HUES6 (cell line): ENCODE results near the gene CCDC24.

Experiments used
- H3K27ac ChIP-seq: 2 replicates; pipeline ENCODE4 v1.7.0; 2013; ENCODE audit warnings: low read depth, mild to moderate bottlenecking, low read length, inconsistent platforms
- H3K27me3 ChIP-seq: 2 replicates; pipeline ENCODE4 v1.6.1; 2013; ENCODE audit warnings: low read length; ENCODE audit not compliant: control insufficient read depth, insufficient read depth
- H3K36me3 ChIP-seq: 2 replicates; pipeline ENCODE4 v1.6.1; 2013; ENCODE audit warnings: low read length; ENCODE audit not compliant: control insufficient read depth, insufficient read depth
- H3K4me1 ChIP-seq: 2 replicates; pipeline ENCODE4 v1.6.1; 2013; ENCODE audit warnings: low read length; ENCODE audit not compliant: control insufficient read depth, insufficient read depth
- H3K4me3 ChIP-seq: 2 replicates; pipeline ENCODE4 v1.5.1; 2013; ENCODE audit warnings: low read depth, low read length
- H3K9ac ChIP-seq: one replicate; pipeline ENCODE4 v1.6.1; 2013; ENCODE audit warnings: mild to moderate bottlenecking, low read length
- H3K9me3 ChIP-seq: 2 replicates; pipeline ENCODE4 v1.6.1; 2013; ENCODE audit warnings: low read depth, low read length; ENCODE audit not compliant: control insufficient read depth, insufficient read depth

Gene CCDC24

GRCh38 chr1:44037154-44037553, 45.8 kb downstream of the CCDC24 start:
- Histone ChIP-seq H3K27me3 (no peaks in the 10 kb centered on the region), H3K4me3 (no peak overlapping the region), H3K9ac (no peak overlapping the region), H3K27ac (no peak overlapping the region), H3K36me3 (no peaks in the 10 kb centered on the region), H3K4me1 (peaks cover 24% of the 10 kb centered on the region), H3K9me3 (no peaks in the 10 kb centered on the region)

GRCh38 chr1:44038876-44039657, 47.7 kb downstream of the CCDC24 start:
- H3K27ac ChIP-seq: no peak overlapping the region
- H3K4me3 ChIP-seq: no peak overlapping the region
- H3K36me3 ChIP-seq: no peaks in the 10 kb centered on the region
- H3K9me3 ChIP-seq: no peaks in the 10 kb centered on the region
- no peak overlapping the region for H3K9ac ChIP-seq
- H3K4me1 ChIP-seq: peaks cover 12% of the 10 kb centered on the region; the same call in 1 of the 2 replicates
- no peaks in the 10 kb centered on the region; the same call in 1 of the 2 replicates for H3K27me3 ChIP-seq

- Histone ChIP-seq H3K4me1 (peaks cover 11% of the 10 kb centered on the region; the same call in 1 of the 2 replicates), H3K27ac (no peak overlapping the region), H3K27me3 (no peaks in the 10 kb centered on the region; the same call in 1 of the 2 replicates), H3K9ac (no peak overlapping the region), H3K36me3 (no peaks in the 10 kb centered on the region), H3K4me3 (no peak overlapping the region), H3K9me3 (no peaks in the 10 kb centered on the region)
Observed at GRCh38 chr1:44040418-44040817, 49.0 kb downstream of the CCDC24 start.

- no peak overlapping the region for H3K4me3 ChIP-seq
- no peak overlapping the region for H3K27ac ChIP-seq
- peaks cover 11% of the 10 kb centered on the region; the same call in 1 of the 2 replicates for H3K4me1 ChIP-seq
- H3K27me3 ChIP-seq: no peaks in the 10 kb centered on the region; the same call in 1 of the 2 replicates
- no peaks in the 10 kb centered on the region for H3K36me3 ChIP-seq
- no peaks in the 10 kb centered on the region for H3K9me3 ChIP-seq
- H3K9ac ChIP-seq: no peak overlapping the region
Observed at GRCh38 chr1:44040846-44041245, 49.4 kb downstream of the CCDC24 start.

GRCh38 chr1:44043176-44044070, 52.0 kb downstream of the CCDC24 start:
- Histone ChIP-seq H3K4me1 (peaks cover 5% of the 10 kb centered on the region; the same call in 1 of the 2 replicates), H3K4me3 (no peak overlapping the region), H3K27ac (no peak overlapping the region), H3K27me3 (no peaks in the 10 kb centered on the region; the same call in 1 of the 2 replicates), H3K9ac (no peak overlapping the region), H3K9me3 (no peaks in the 10 kb centered on the region), H3K36me3 (no peaks in the 10 kb centered on the region)

- H3K27me3 ChIP-seq: no peaks in the 10 kb centered on the region; the same call in 1 of the 2 replicates
- H3K9me3 ChIP-seq: no peaks in the 10 kb centered on the region
- H3K27ac ChIP-seq: no peak overlapping the region
- no peak overlapping the region for H3K4me3 ChIP-seq
- H3K36me3 ChIP-seq: no peaks in the 10 kb centered on the region
- H3K9ac ChIP-seq: no peak overlapping the region
- H3K4me1 ChIP-seq: peaks cover 5% of the 10 kb centered on the region; the same call in 1 of the 2 replicates
Observed at GRCh38 chr1:44044071-44044801, 52.8 kb downstream of the CCDC24 start.

- Histone ChIP-seq H3K4me3 (no peak overlapping the region), H3K27me3 (no peaks in the 10 kb centered on the region; the same call in none of the 2 replicates), H3K9me3 (no peaks in the 10 kb centered on the region), H3K4me1 (peaks cover 5% of the 10 kb centered on the region; the same call in 1 of the 2 replicates), H3K36me3 (no peaks in the 10 kb centered on the region), H3K9ac (no peak overlapping the region), H3K27ac (no peak overlapping the region)
Observed at GRCh38 chr1:44045064-44045463, 53.7 kb downstream of the CCDC24 start.
